ENCODE results near the gene TSNAX. TPM values are rescaled to one million over a fixed set of nuclear protein-coding genes. Genes with fewer than 3 reads are reported as not detected.

The TSNAX gene
- polyA plus RNA-seq: 10 to 100 TPM in 1 of 2 donors, 1 to 10 TPM in 1; 5.8 to 15.9 TPM

- H3K9me3 ChIP-seq (ENCODE audit: control insufficient read depth in 2 of 2, insufficient read depth in 1 of 2, low read depth in 1 of 2, low read length in 1 of 2): no peaks in the 10 kb centered on the region
- H3K27ac ChIP-seq (ENCODE audit: low read depth in 2 of 2, low read length in 1 of 2): peak within 1 kb of the TSS; percentile 86 to 88
- H3K36me3 ChIP-seq (ENCODE audit: control insufficient read depth in 2 of 2, insufficient read depth in 2 of 2, low read length in 1 of 2): peaks cover 0 to 2% of the 10 kb centered on the region in 2 donors
- H3K4me1 ChIP-seq (ENCODE audit: control insufficient read depth in 2 of 2, insufficient read depth in 2 of 2, low read length in 1 of 2): peaks cover 3 to 5% of the 10 kb centered on the region in 2 donors
- 0 to 1% methylated on average over 59 to 61 of the region's 61 CpGs for WGBS, 2 donors
- H3K4me3 ChIP-seq (ENCODE audit: low read depth in 1 of 2, low read length in 2 of 2): peak within 1 kb of the TSS; percentile 68 to 81
- no peaks in the 10 kb centered on the region for H3K27me3 ChIP-seq (ENCODE audit: control insufficient read depth in 1 of 2, insufficient read depth in 2 of 2, low read length in 2 of 2)
Measured at GRCh38 chr1:231528172-231529029, at the start of gene TSNAX. TSS of gene TSNAX (plus strand) at chr1:231528669. CDS start at chr1:231528811, 142 bp downstream.

GRCh38 chr1:231478811-231479210 is 49.7 kb upstream of the TSNAX start:
- Histone ChIP-seq H3K9me3 (ENCODE audit: control insufficient read depth in 2 of 2, insufficient read depth in 1 of 2, low read depth in 1 of 2, low read length in 1 of 2) (no peaks in the 10 kb centered on the region), H3K27me3 (ENCODE audit: control insufficient read depth in 1 of 2, insufficient read depth in 2 of 2, low read length in 2 of 2) (no peaks in the 10 kb centered on the region), H3K36me3 (ENCODE audit: control insufficient read depth in 2 of 2, insufficient read depth in 2 of 2, low read length in 1 of 2) (no peaks in the 10 kb centered on the region), H3K4me1 (ENCODE audit: control insufficient read depth in 2 of 2, insufficient read depth in 2 of 2, low read length in 1 of 2) (no peaks in the 10 kb centered on the region), H3K27ac (ENCODE audit: low read depth in 2 of 2, low read length in 1 of 2) (no peak overlapping the region), H3K4me3 (ENCODE audit: low read depth in 1 of 2, low read length in 2 of 2) (no peak overlapping the region)
- 96 to 97% methylated on average over 9 of the region's 9 CpGs for WGBS, 2 donors

- H3K27me3 ChIP-seq (ENCODE audit: control insufficient read depth in 1 of 2, insufficient read depth in 2 of 2, low read length in 2 of 2): no peaks in the 10 kb centered on the region
- H3K9me3 ChIP-seq (ENCODE audit: control insufficient read depth in 2 of 2, insufficient read depth in 1 of 2, low read depth in 1 of 2, low read length in 1 of 2): no peaks in the 10 kb centered on the region
- H3K27ac ChIP-seq (ENCODE audit: low read depth in 2 of 2, low read length in 1 of 2): no peak overlapping the region
- no peaks in the 10 kb centered on the region for H3K4me1 ChIP-seq (ENCODE audit: control insufficient read depth in 2 of 2, insufficient read depth in 2 of 2, low read length in 1 of 2)
- 96 to 97% methylated on average over 2 of the region's 2 CpGs for WGBS, 2 donors
- no peak overlapping the region for H3K4me3 ChIP-seq (ENCODE audit: low read depth in 1 of 2, low read length in 2 of 2)
- no peaks in the 10 kb centered on the region for H3K36me3 ChIP-seq (ENCODE audit: control insufficient read depth in 2 of 2, insufficient read depth in 2 of 2, low read length in 1 of 2)
Measured at GRCh38 chr1:231480008-231480407, 48.5 kb upstream of the TSNAX start.

- Histone ChIP-seq H3K27me3 (ENCODE audit: control insufficient read depth in 1 of 2, insufficient read depth in 2 of 2, low read length in 2 of 2) (no peaks in the 10 kb centered on the region), H3K4me3 (ENCODE audit: low read depth in 1 of 2, low read length in 2 of 2) (no peak overlapping the region), H3K36me3 (ENCODE audit: control insufficient read depth in 2 of 2, insufficient read depth in 2 of 2, low read length in 1 of 2) (no peaks in the 10 kb centered on the region), H3K9me3 (ENCODE audit: control insufficient read depth in 2 of 2, insufficient read depth in 1 of 2, low read depth in 1 of 2, low read length in 1 of 2) (no peaks in the 10 kb centered on the region), H3K4me1 (ENCODE audit: control insufficient read depth in 2 of 2, insufficient read depth in 2 of 2, low read length in 1 of 2) (no peaks in the 10 kb centered on the region), H3K27ac (ENCODE audit: low read depth in 2 of 2, low read length in 1 of 2) (no peak overlapping the region)
- WGBS, 2 donors: 83 to 88% methylated on average over 2 of the region's 2 CpGs
Measured at GRCh38 chr1:231481289-231481688, 47.2 kb upstream of the TSNAX start.

- no peak overlapping the region for H3K27ac ChIP-seq (ENCODE audit: low read depth in 2 of 2, low read length in 1 of 2)
- H3K4me3 ChIP-seq (ENCODE audit: low read depth in 1 of 2, low read length in 2 of 2): no peak overlapping the region
- H3K9me3 ChIP-seq (ENCODE audit: control insufficient read depth in 2 of 2, insufficient read depth in 1 of 2, low read depth in 1 of 2, low read length in 1 of 2): no peaks in the 10 kb centered on the region
- no peaks in the 10 kb centered on the region for H3K36me3 ChIP-seq (ENCODE audit: control insufficient read depth in 2 of 2, insufficient read depth in 2 of 2, low read length in 1 of 2)
- H3K27me3 ChIP-seq (ENCODE audit: control insufficient read depth in 1 of 2, insufficient read depth in 2 of 2, low read length in 2 of 2): no peaks in the 10 kb centered on the region
- WGBS, 2 donors: 51 to 54% methylated on average over 6 of the region's 6 CpGs
- H3K4me1 ChIP-seq (ENCODE audit: control insufficient read depth in 2 of 2, insufficient read depth in 2 of 2, low read length in 1 of 2): no peaks in the 10 kb centered on the region
Measured at GRCh38 chr1:231485029-231485784, 43.3 kb upstream of the TSNAX start.

- no peak overlapping the region for H3K27ac ChIP-seq (ENCODE audit: low read depth in 2 of 2, low read length in 1 of 2)
- H3K9me3 ChIP-seq (ENCODE audit: control insufficient read depth in 2 of 2, insufficient read depth in 1 of 2, low read depth in 1 of 2, low read length in 1 of 2): no peaks in the 10 kb centered on the region
- no peaks in the 10 kb centered on the region for H3K36me3 ChIP-seq (ENCODE audit: control insufficient read depth in 2 of 2, insufficient read depth in 2 of 2, low read length in 1 of 2)
- H3K27me3 ChIP-seq (ENCODE audit: control insufficient read depth in 1 of 2, insufficient read depth in 2 of 2, low read length in 2 of 2): no peaks in the 10 kb centered on the region
- no peaks in the 10 kb centered on the region for H3K4me1 ChIP-seq (ENCODE audit: control insufficient read depth in 2 of 2, insufficient read depth in 2 of 2, low read length in 1 of 2)
- WGBS, 2 donors: 64 to 80% methylated on average over 1 of the region's 1 CpG
- H3K4me3 ChIP-seq (ENCODE audit: low read depth in 1 of 2, low read length in 2 of 2): no peak overlapping the region
Measured at GRCh38 chr1:231487019-231487418, 41.5 kb upstream of the TSNAX start.

- Histone ChIP-seq H3K4me3 (ENCODE audit: low read depth in 1 of 2, low read length in 2 of 2) (no peak overlapping the region), H3K36me3 (ENCODE audit: control insufficient read depth in 2 of 2, insufficient read depth in 2 of 2, low read length in 1 of 2) (no peaks in the 10 kb centered on the region), H3K27me3 (ENCODE audit: control insufficient read depth in 1 of 2, insufficient read depth in 2 of 2, low read length in 2 of 2) (no peaks in the 10 kb centered on the region), H3K4me1 (ENCODE audit: control insufficient read depth in 2 of 2, insufficient read depth in 2 of 2, low read length in 1 of 2) (no peaks in the 10 kb centered on the region), H3K9me3 (ENCODE audit: control insufficient read depth in 2 of 2, insufficient read depth in 1 of 2, low read depth in 1 of 2, low read length in 1 of 2) (no peaks in the 10 kb centered on the region), H3K27ac (ENCODE audit: low read depth in 2 of 2, low read length in 1 of 2) (no peak overlapping the region)
- WGBS, 2 donors: 93 to 95% methylated on average over 3 of the region's 3 CpGs
Measured at GRCh38 chr1:231487910-231488309, 40.6 kb upstream of the TSNAX start.

- Histone ChIP-seq H3K9me3 (ENCODE audit: control insufficient read depth in 2 of 2, insufficient read depth in 1 of 2, low read depth in 1 of 2, low read length in 1 of 2) (no peaks in the 10 kb centered on the region), H3K4me3 (ENCODE audit: low read depth in 1 of 2, low read length in 2 of 2) (no peak overlapping the region), H3K4me1 (ENCODE audit: control insufficient read depth in 2 of 2, insufficient read depth in 2 of 2, low read length in 1 of 2) (no peaks in the 10 kb centered on the region), H3K27me3 (ENCODE audit: control insufficient read depth in 1 of 2, insufficient read depth in 2 of 2, low read length in 2 of 2) (no peaks in the 10 kb centered on the region), H3K36me3 (ENCODE audit: control insufficient read depth in 2 of 2, insufficient read depth in 2 of 2, low read length in 1 of 2) (no peaks in the 10 kb centered on the region), H3K27ac (ENCODE audit: low read depth in 2 of 2, low read length in 1 of 2) (no peak overlapping the region)
- WGBS, 2 donors: 54 to 58% methylated on average over 6 of the region's 6 CpGs
Measured at GRCh38 chr1:231493421-231494185, 34.9 kb upstream of the TSNAX start.

GRCh38 chr1:231494439-231495110 is 33.9 kb upstream of the TSNAX start:
- H3K27me3 ChIP-seq (ENCODE audit: control insufficient read depth in 1 of 2, insufficient read depth in 2 of 2, low read length in 2 of 2): no peaks in the 10 kb centered on the region
- H3K4me1 ChIP-seq (ENCODE audit: control insufficient read depth in 2 of 2, insufficient read depth in 2 of 2, low read length in 1 of 2): no peaks in the 10 kb centered on the region
- no peak overlapping the region for H3K27ac ChIP-seq (ENCODE audit: low read depth in 2 of 2, low read length in 1 of 2)
- no peaks in the 10 kb centered on the region for H3K36me3 ChIP-seq (ENCODE audit: control insufficient read depth in 2 of 2, insufficient read depth in 2 of 2, low read length in 1 of 2)
- 67 to 75% methylated on average over 1 of the region's 1 CpG for WGBS, 2 donors
- H3K4me3 ChIP-seq (ENCODE audit: low read depth in 1 of 2, low read length in 2 of 2): no peak overlapping the region
- H3K9me3 ChIP-seq (ENCODE audit: control insufficient read depth in 2 of 2, insufficient read depth in 1 of 2, low read depth in 1 of 2, low read length in 1 of 2): peaks cover 6% of the 10 kb centered on the region in 2 donors
